ENCODE measurements around the gene CRYBG2. TPM values are rescaled to one million over a fixed set of nuclear protein-coding genes. Genes with fewer than 3 reads are reported as not detected.

CRYBG2 gene
- total RNA-seq, 2 experiments from 2014 or later, result 1.3 to 1.4 TPM

- H3K9me3 ChIP-seq (ENCODE audit: control insufficient read depth in 1 of 2, insufficient read depth in 1 of 2, low read length in 2 of 2), result no peaks in the 10 kb centered on the region
- DNase-seq (peak in 4 of 14 experiments; percentile 60 to 74 (median 64)), ATAC-seq (ENCODE audit: poor library complexity) (peak; percentile 31)
- Mint-ChIP-seq H3K27me3 (no peaks in the 10 kb centered on the region), H3K4me3 (peak overlapping the region; percentile 84), H3K27ac (peak overlapping the region; percentile 87), H3K4me1 (ENCODE audit: low read depth) (peaks cover 41% of the 10 kb centered on the region), H3K9me3 (no peaks in the 10 kb centered on the region), H3K36me3 (ENCODE audit: low read depth) (no peaks in the 10 kb centered on the region)
- peak overlapping the region; percentile 77 for H3K4me3 ChIP-seq (ENCODE audit: low read length)
- H3K4me1 ChIP-seq (ENCODE audit: insufficient read depth, low read length), result peaks cover 41% of the 10 kb centered on the region
- H3K36me3 ChIP-seq (ENCODE audit: insufficient read depth, low read length), result no peaks in the 10 kb centered on the region
- TF ChIP-seq CTCF (IDR thresholded peaks at IDR 0.05), result no peak
- intact Hi-C loops (cut with DNase I, micrococcal nuclease), result loop anchor here in 1 of 2 experiments (1.0 kb wide), 2 partner anchors 8 to 23 kb away; no protein-coding TSS in a partner anchor
- ChIA-PET CTCF (interaction anchor here (0.7 to 5.1 kb wide), 10 partner anchors 8 to 110 kb away, joined by 3 to 33 read pairs (median 8); partner anchors contain the start of genes CD52, CEP85 and SH3BGRL3), POLR2A (interaction anchor here (0.7 to 8.5 kb wide), 9 partner anchors 8 to 1039 kb away, joined by 3 to 270 read pairs (median 12); partner anchors contain the start of genes CD52, HMGN2 and SH3BGRL3)
- H3K27me3 ChIP-seq (ENCODE audit: control insufficient read depth in 1 of 2, insufficient read depth in 2 of 2, low read length in 2 of 2), result no peaks in the 10 kb centered on the region
- peak overlapping the region; percentile 42 to 61 for H3K27ac ChIP-seq (ENCODE audit: low read depth in 1 of 2, low read length in 2 of 2)
Measured at GRCh38 chr1:26307363-26307781, 46.6 kb downstream of the CRYBG2 start.

- ATAC-seq (ENCODE audit: poor library complexity), result peak; percentile 94
- Mint-ChIP-seq H3K4me3 (peak within 1 kb of the TSS; percentile 94), H3K27ac (peak within 1 kb of the TSS; percentile 87), H3K9me3 (no peaks in the 10 kb centered on the region), H3K4me1 (ENCODE audit: low read depth) (peaks cover 34% of the 10 kb centered on the region), H3K36me3 (ENCODE audit: low read depth) (no peaks in the 10 kb centered on the region), H3K27me3 (no peaks in the 10 kb centered on the region)
- Histone ChIP-seq H3K27ac (ENCODE audit: low read depth in 1 of 2, low read length in 2 of 2) (peak within 1 kb of the TSS; percentile 65 to 67), H3K36me3 (ENCODE audit: insufficient read depth, low read length) (no peaks in the 10 kb centered on the region), H3K4me1 (ENCODE audit: insufficient read depth, low read length) (peaks cover 41% of the 10 kb centered on the region), H3K4me3 (ENCODE audit: low read length) (peak within 1 kb of the TSS; percentile 77), H3K9me3 (ENCODE audit: control insufficient read depth in 1 of 2, insufficient read depth in 1 of 2, low read length in 2 of 2) (no peaks in the 10 kb centered on the region), H3K27me3 (ENCODE audit: control insufficient read depth in 1 of 2, insufficient read depth in 2 of 2, low read length in 2 of 2) (no peaks in the 10 kb centered on the region)
- CTCF ChIA-PET, result interaction anchor here (0.6 to 5.1 kb wide), 13 partner anchors 9 to 110 kb away, joined by 3 to 33 read pairs (median 8); partner anchors contain the start of genes CD52, CEP85 and SH3BGRL3
- POLR2A ChIA-PET, result interaction anchor here (0.6 to 8.5 kb wide), 11 partner anchors 9 to 537 kb away, joined by 3 to 270 read pairs (median 11); partner anchors contain the start of genes CD52, HMGN2 and SH3BGRL3
- TF ChIP-seq CTCF (IDR thresholded peaks at IDR 0.05), result no peak
- intact Hi-C loops (cut with DNase I, micrococcal nuclease), result loop anchor here (1.0 kb wide), 3 partner anchors 9 to 22 kb away; no protein-coding TSS in a partner anchor
- peak; percentile 81 to 97 (median 88) for DNase-seq
Measured at GRCh38 chr1:26306290-26307229, 47.4 kb downstream of the CRYBG2 start, which contains the start of gene UBXN11. Gene UBXN11 (minus strand): TSS chr1:26306636. CDS start chr1:26302883, 3,753 bp downstream.

GRCh38 chr1:26305667-26306289 is 48.2 kb downstream of the CRYBG2 start:
- peak overlapping the region; percentile 87 for H3K27ac Mint-ChIP-seq
- H3K36me3 Mint-ChIP-seq (ENCODE audit: low read depth), result no peaks in the 10 kb centered on the region
- peaks cover 33% of the 10 kb centered on the region for H3K4me1 Mint-ChIP-seq (ENCODE audit: low read depth)
- DNase-seq, result no peak
- no peaks in the 10 kb centered on the region for H3K27me3 ChIP-seq (ENCODE audit: control insufficient read depth in 1 of 2, insufficient read depth in 2 of 2, low read length in 2 of 2)
- intact Hi-C loops (cut with DNase I, micrococcal nuclease), result loop anchor here in 1 of 2 experiments (1.0 kb wide), 1 partner anchor 16 kb away; no protein-coding TSS in a partner anchor
- peak overlapping the region; percentile 77 for H3K4me3 ChIP-seq (ENCODE audit: low read length)
- H3K36me3 ChIP-seq (ENCODE audit: insufficient read depth, low read length), result no peaks in the 10 kb centered on the region
- ChIA-PET CTCF (interaction anchor here (0.5 to 2.6 kb wide), 7 partner anchors 16 to 111 kb away, joined by 3 to 9 read pairs (median 7); partner anchors contain the start of gene SH3BGRL3), POLR2A (interaction anchor here (1.0 to 8.5 kb wide), 6 partner anchors 8 to 104 kb away, joined by 4 to 270 read pairs (median 12); partner anchors contain the start of gene CD52)
- H3K4me3 Mint-ChIP-seq, result peak overlapping the region; percentile 94
- peak overlapping the region; percentile 65 to 67 for H3K27ac ChIP-seq (ENCODE audit: low read depth in 1 of 2, low read length in 2 of 2)
- H3K9me3 Mint-ChIP-seq, result no peaks in the 10 kb centered on the region
- TF ChIP-seq CTCF (IDR thresholded peaks at IDR 0.05), result no peak
- peaks cover 43% of the 10 kb centered on the region for H3K4me1 ChIP-seq (ENCODE audit: insufficient read depth, low read length)
- H3K27me3 Mint-ChIP-seq, result no peaks in the 10 kb centered on the region
- ATAC-seq (ENCODE audit: poor library complexity), result no peak
- no peaks in the 10 kb centered on the region for H3K9me3 ChIP-seq (ENCODE audit: control insufficient read depth in 1 of 2, insufficient read depth in 1 of 2, low read length in 2 of 2)

Measured in CD4-positive, alpha-beta T cell (primary cell).